Kasumi-1 (cell line): ENCODE data around the gene OR1I1.

Experiments
- DNase-seq, 2 experiments: peaks; one replicate each; lab custom pipeline; 2025; lab: John Stamatoyannopoulos, UW

Gene OR1I1

GRCh38 chr19:15098460-15098859 lies 16.4 kb downstream of the OR1I1 start:
- DNase-seq = no peak

- no peak for DNase-seq
These were observed 17.1 kb downstream of the OR1I1 start for GRCh38 chr19:15099017-15099582.

- peak; percentile 19 to 24 for DNase-seq
These were observed 19.6 kb downstream of the OR1I1 start for GRCh38 chr19:15101479-15102082.

GRCh38 chr19:15104003-15104402 lies 22.0 kb downstream of the OR1I1 start:
- DNase-seq = no peak

GRCh38 chr19:15104411-15104810 lies 22.4 kb downstream of the OR1I1 start:
- no peak for DNase-seq

- DNase-seq = no peak
These were observed 23.0 kb downstream of the OR1I1 start for GRCh38 chr19:15105044-15105443.

- no peak for DNase-seq
These were observed 25.3 kb downstream of the OR1I1 start, which contains the start of gene SYDE1 for GRCh38 chr19:15107061-15108010. TSS of gene SYDE1 (plus strand) at chr19:15107401. CDS start at chr19:15107434, 33 bp downstream.

- no peak for DNase-seq
These were observed 26.3 kb downstream of the OR1I1 start for GRCh38 chr19:15108145-15108844.

GRCh38 chr19:15108845-15109767 lies 27.1 kb downstream of the OR1I1 start:
- no peak for DNase-seq

- no peak for DNase-seq
These were observed 27.9 kb downstream of the OR1I1 start for GRCh38 chr19:15109768-15110417.

- DNase-seq = no peak
These were observed 28.4 kb downstream of the OR1I1 start for GRCh38 chr19:15110418-15110815.

- DNase-seq = no peak
These were observed 29.7 kb downstream of the OR1I1 start for GRCh38 chr19:15111758-15112157.

GRCh38 chr19:15112385-15112784 lies 30.4 kb downstream of the OR1I1 start:
- no peak for DNase-seq

GRCh38 chr19:15113245-15114152 lies 31.5 kb downstream of the OR1I1 start:
- no peak for DNase-seq

GRCh38 chr19:15114153-15114540 lies 32.1 kb downstream of the OR1I1 start:
- DNase-seq = no peak

- no peak for DNase-seq
These were observed 33.1 kb downstream of the OR1I1 start for GRCh38 chr19:15115080-15115479.

- no peak for DNase-seq
These were observed 34.0 kb downstream of the OR1I1 start for GRCh38 chr19:15115762-15116615.

- DNase-seq = no peak
These were observed 34.8 kb downstream of the OR1I1 start for GRCh38 chr19:15116856-15117255.

- no peak for DNase-seq
These were observed 36.2 kb downstream of the OR1I1 start for GRCh38 chr19:15118248-15118647.
